Ramos (cell line): Measurements from ENCODE around the gene STXBP6.

ENCODE experiments used
- in situ Hi-C: fragments of 300-500 bp; cut with MboI; formaldehyde crosslinking; loops from one replicate; pipeline ENCODE4 v1.14.3; 2022; ENCODE audit warnings: low sequenced_read_pairs; ENCODE audit not compliant: unreplicated experiment

STXBP6 gene

GRCh38 chr14:24925771-24926374, 124.1 kb downstream of the STXBP6 start:
- in situ Hi-C loops: no loop called here

- in situ Hi-C loops: no loop called here
Measured at GRCh38 chr14:24924544-24924943, 125.4 kb downstream of the STXBP6 start.

- in situ Hi-C loops: no loop called here
Measured at GRCh38 chr14:24921903-24922302, 128.0 kb downstream of the STXBP6 start.

- in situ Hi-C loops: no loop called here
Measured at GRCh38 chr14:24920265-24921075, 129.5 kb downstream of the STXBP6 start.

GRCh38 chr14:24918822-24919221, 131.1 kb downstream of the STXBP6 start:
- in situ Hi-C loops: no loop called here

GRCh38 chr14:24915958-24916595, 133.9 kb downstream of the STXBP6 start:
- in situ Hi-C loops: no loop called here

- in situ Hi-C loops: no loop called here
Measured at GRCh38 chr14:24915403-24915921, 134.5 kb downstream of the STXBP6 start.

- in situ Hi-C loops: no loop called here
Measured at GRCh38 chr14:24913746-24914145, 136.2 kb downstream of the STXBP6 start.

- in situ Hi-C loops: no loop called here
Measured at GRCh38 chr14:24913021-24913420, 136.9 kb downstream of the STXBP6 start.

GRCh38 chr14:24911324-24912109, 138.4 kb downstream of the STXBP6 start:
- in situ Hi-C loops: no loop called here

GRCh38 chr14:24910408-24910986, 139.4 kb downstream of the STXBP6 start:
- in situ Hi-C loops: no loop called here

- in situ Hi-C loops: no loop called here
Measured at GRCh38 chr14:24909523-24910302, 140.2 kb downstream of the STXBP6 start.

GRCh38 chr14:24908592-24909236, 141.2 kb downstream of the STXBP6 start:
- in situ Hi-C loops: no loop called here

GRCh38 chr14:24904533-24904932, 145.4 kb downstream of the STXBP6 start:
- in situ Hi-C loops: no loop called here

- in situ Hi-C loops: no loop called here
Measured at GRCh38 chr14:24903337-24903736, 146.6 kb downstream of the STXBP6 start.

GRCh38 chr14:24900269-24901100, 149.5 kb downstream of the STXBP6 start:
- in situ Hi-C loops: no loop called here

GRCh38 chr14:24897793-24898192, 152.2 kb downstream of the STXBP6 start:
- in situ Hi-C loops: no loop called here

GRCh38 chr14:24895622-24896021, 154.3 kb downstream of the STXBP6 start:
- in situ Hi-C loops: no loop called here
